Occipital lobe (tissue), 2 donors: ENCODE data around the gene DUOX1. TPM values are rescaled to one million over a fixed set of nuclear protein-coding genes. Genes with fewer than 3 reads are reported as not detected.
"Not testable (repeated sequence)": the region's sequence is repeated elsewhere in the genome, so short reads cannot be mapped to it uniquely, and the experiment has no call there.

Source experiments
- DNase-seq: peaks from one replicate; lab custom pipeline; 2025; lab: John Stamatoyannopoulos, UW
- total RNA-seq: library from RNA; depleted of rRNA; stranded (reverse); fragments of >200 nt; gene quantifications from one replicate; pipeline ENCODE4 v1.2.3, GENCODE V29; 2014

Gene DUOX1
- total RNA-seq: not detected

DNA sequence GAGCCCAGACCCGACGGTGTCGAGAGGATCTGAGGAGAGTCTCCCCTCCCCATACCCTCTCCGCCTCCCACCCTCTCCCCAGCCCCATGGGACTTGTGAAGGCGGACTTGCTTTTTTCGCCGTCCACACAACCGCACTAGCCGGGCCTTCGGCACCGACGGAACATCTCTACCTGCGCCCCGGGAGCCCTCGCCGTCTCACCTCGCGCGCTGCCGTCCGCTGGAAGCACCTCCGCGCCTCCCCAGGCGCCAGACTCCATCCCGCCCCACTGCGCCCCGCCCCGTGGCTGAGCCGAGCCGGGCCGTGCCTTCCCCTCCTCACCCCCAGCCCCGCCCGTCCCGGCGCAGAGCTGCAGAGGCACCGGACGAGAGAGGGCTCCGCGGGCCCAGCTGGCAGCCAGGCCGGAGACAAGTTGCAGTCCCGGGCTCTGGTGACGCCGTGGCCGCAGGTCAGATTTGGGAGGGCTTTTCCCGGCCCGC, at the start of gene DUOX1, which contains the start of gene DUOXA1:
Gene DUOX1 (plus strand): TSS at position 344 of the 479 bp plus-strand sequence. CDS start 1,973 bp downstream, outside the sequence.
Gene DUOXA1 (minus strand): TSS at position 229 of the 479 bp plus-strand sequence. CDS start 6,865 bp downstream, outside the sequence.
- no peak for DNase-seq

DNA sequence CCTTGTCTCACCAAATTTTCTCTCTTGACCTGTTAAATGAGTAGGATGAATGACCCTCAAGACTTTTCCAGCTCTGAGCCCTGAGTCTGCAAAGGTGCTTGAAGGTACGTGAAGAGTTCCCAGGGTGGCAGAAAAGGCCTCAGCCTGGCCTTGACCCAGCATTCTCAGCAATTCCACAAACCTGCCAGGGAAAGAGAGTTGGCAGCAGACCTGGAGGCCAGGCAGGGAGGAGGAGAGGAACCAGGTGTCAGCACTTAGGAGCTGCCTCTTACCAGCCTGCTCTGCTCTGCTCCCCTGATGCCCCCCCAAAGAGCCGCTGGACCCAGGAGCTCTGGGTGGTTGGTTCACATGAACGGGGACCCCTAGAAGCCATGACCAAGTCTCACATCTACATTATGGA, 49.2 kb upstream of the DUOX1 start:
- not testable (repeated sequence) for DNase-seq

GRCh38 chr15:45082412-45082811, 47.4 kb upstream of the DUOX1 start:
- not testable (repeated sequence) for DNase-seq

- DNase-seq: no peak
Measured at GRCh38 chr15:45083223-45083622, 46.6 kb upstream of the DUOX1 start.

DNA sequence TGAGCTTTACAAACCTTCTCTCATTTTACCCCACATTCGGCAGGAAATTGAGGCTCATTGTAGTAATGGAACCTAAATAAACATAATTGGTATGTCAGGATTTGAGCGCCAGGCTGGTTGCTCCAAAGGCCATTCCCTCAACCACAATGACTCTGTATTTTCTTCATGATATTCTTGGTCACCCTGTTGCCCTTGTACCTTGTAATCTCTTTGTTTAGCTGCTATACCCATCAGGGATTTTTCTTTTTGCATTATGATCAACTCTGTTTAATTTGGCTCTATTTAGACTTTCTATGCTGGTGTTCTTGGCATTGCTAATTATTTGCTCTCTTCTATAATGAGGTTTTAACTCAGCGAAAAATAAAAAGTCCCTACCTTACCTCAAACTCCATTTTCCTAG, 45.6 kb upstream of the DUOX1 start:
- DNase-seq: no peak

- DNase-seq: no peak
Measured at GRCh38 chr15:45087513-45087912, 42.3 kb upstream of the DUOX1 start.

DNA sequence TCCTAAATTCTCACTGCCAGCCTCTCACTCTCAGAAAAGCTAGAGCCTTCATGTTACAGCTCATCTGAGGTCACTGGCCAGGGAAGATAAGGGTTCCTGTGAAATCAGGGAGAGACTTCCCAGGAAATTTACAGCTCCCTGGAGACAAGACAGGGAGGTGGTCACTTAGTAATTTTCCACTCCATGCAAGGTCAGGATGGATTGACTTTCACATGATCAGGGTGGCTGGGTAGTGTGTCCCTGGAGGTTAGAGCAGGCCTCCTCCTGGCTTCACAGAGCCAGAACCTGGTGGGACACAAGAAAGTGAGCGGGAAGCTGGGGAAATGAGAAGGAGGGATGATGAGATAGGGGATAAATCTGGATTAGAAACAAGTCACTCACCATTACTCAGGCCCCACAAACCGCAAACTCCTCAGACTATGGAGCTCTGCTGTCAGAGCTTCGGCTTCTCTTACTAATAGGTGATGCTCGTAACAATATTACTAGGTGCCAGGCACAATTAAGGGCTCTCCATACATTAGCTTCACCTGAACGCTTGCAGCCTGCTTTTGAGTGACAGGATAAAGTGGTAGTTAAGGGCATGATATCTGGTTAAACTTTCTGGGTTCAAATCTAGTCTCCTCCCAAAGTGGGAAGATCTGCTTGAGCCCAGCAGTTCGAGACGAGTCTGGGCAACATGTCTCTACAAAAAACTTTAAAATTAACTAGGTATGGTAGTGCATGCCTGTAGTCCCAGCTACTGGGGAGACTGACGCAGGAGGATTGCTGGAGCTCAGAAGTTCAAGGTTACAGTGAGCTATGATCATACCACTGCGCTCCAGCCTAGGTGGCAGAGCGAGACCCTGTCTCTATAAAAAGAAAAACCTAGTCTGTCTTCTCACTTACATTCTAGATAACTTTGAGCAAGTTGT, 40.7 kb upstream of the DUOX1 start:
- DNase-seq: no peak

- DNase-seq: no peak
Measured at GRCh38 chr15:45089712-45090373, 40.0 kb upstream of the DUOX1 start.

- DNase-seq: no peak
Measured at GRCh38 chr15:45091161-45091560, 38.6 kb upstream of the DUOX1 start.

- no peak for DNase-seq
Measured at GRCh38 chr15:45091576-45091975, 38.2 kb upstream of the DUOX1 start.

GRCh38 chr15:45093013-45093412, 36.8 kb upstream of the DUOX1 start:
- DNase-seq: no peak

- DNase-seq: no peak
Measured at GRCh38 chr15:45093622-45094357, 36.0 kb upstream of the DUOX1 start.

DNA sequence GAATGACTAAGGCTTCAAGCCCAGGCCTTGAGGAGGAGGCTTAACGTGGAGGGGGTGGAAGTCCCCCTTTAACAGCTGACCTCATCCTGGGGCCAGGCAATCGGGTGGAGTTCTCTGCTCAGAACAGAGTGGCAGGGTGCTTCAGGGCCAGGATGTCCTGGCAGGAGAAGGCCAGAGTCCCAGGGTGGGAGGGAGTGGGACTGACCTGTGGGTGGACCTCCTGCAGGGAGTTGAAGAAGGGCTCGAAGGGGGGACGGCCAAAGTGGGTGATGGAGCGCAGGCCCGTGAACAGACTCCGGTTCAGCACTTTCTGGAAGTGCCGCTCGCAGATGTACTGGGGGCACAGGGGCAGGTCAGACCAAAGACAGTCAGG, 35.5 kb upstream of the DUOX1 start:
- DNase-seq: no peak

- DNase-seq: no peak
Measured at GRCh38 chr15:45095661-45096060, 34.1 kb upstream of the DUOX1 start.

GRCh38 chr15:45097466-45097865, 32.3 kb upstream of the DUOX1 start:
- no peak for DNase-seq

DNA sequence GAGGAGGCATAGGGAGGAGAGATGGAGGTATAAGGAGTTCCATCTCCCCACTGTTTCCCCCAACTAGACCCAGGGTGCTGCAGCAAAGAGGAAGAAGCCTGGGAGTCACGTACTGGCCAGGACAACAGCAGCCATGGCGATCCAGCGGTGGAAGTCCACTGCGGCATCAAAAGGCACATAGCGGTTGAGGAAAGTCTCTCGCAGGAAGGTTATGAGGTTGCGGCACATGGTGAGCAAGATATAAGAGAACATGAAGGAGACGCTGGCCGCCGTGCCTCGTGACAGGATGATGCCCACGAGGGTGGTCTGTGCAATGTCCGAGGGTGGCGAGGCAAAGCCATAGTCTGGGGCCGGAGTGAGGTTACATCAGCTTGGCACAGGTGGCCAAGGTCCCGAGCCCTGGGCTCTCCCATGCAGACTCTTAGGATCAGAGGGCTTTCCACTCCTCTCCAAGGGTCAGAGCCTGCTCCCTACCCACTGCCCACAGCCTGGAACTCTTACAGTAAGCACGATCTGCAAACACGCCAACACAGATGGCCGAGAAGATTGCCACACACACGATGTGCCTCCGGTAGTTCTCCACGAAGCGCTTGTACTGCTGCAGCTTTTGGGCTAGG, 30.1 kb upstream of the DUOX1 start:
- no peak for DNase-seq

DNA sequence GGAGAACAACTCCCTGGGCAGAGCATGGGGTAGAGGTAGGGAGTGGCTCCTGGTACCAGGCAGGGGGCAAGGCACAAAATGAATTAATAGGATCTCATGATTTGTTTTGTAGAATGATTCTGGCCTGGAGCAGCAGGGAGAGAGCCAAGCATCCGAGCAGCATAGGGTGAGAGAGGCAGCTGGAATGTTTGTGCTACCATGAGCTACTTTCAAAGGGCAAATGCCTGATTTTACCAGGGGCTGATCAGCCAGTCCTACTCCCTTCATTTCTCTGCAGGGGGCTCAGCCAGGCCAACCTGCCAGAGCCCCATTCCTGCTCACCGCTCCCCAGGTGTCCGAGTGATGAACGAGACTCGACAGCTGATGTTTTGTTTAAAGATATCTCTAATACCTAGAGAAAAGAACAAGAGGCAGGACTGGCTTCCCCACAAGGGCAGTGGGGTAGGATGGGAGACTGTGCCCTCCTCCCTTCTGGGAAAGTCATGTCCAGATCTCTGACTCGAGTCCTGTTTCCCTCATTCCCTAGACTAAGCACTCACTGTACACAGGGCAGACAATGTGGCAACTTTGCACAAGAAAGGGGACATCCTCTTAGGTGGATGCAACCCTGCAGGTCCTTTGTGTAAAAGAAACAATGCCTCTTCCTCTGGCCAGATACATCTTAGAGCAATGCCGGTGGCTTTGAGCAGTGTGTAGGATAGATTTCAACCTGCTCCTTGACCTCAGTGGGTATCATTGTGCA, 28.7 kb upstream of the DUOX1 start:
- DNase-seq: no peak

GRCh38 chr15:45101749-45102148, 28.0 kb upstream of the DUOX1 start:
- no peak for DNase-seq

DNA sequence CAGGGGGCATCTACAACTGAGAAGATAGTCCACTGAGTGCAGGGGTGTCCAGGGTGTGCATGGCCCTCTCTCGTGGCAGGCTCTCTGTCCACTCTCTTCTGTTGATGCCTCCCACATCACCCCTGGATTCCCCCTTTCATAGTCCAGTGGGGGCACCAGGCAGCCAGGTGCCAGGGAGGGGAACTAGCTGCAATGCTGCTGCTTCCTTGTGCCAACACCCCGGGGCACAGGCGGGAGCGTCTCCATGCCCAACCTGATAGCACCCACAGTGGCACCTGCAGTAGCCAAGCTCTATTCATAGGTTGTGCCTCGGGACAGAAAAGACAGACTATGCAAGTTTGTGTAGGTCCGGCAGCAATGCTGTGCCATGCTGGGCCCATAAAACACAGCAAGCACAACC, 27.6 kb upstream of the DUOX1 start:
- no peak for DNase-seq

- not testable (repeated sequence) for DNase-seq
Measured at GRCh38 chr15:45104170-45104569, 25.6 kb upstream of the DUOX1 start.

DNA sequence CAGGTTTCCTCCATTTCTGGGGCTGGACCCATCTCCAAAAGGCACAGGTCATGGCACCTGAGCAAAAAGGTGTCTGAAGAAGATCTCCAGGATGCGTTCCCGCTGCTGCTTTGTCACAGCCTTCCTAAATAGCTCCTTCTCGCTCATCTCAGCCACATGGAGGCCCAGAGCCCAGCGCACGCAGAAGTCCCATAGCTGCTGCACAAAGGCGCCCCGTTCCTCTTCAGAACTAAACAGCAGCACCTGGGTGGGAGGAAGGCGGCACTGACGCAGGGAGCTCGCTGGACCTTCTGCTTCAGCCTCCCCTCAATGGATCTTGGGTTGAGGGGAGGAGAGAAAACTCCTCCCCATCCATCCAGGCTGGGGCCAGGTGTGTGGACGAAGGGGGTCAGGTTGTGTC, 24.2 kb upstream of the DUOX1 start:
- no peak for DNase-seq
